Heart left ventricle (tissue), 16 donors: ENCODE results near the gene TGIF1. TPM values are rescaled to one million over a fixed set of nuclear protein-coding genes. Genes with fewer than 3 reads are reported as not detected.

Experiments used
- ATAC-seq, 4 donors: fragments of 200-7000 bp; cut with Tn5 transposase; one replicate each; pipeline ENCODE4 v1.9.1; 2020 to 2022; ENCODE audit warnings: moderate library complexity in 4 of 4, mild to moderate bottlenecking in 3 of 4, moderate number of reproducible peaks in 1 of 4
- DNase-seq, 5 donors: peaks; one replicate each; pipeline ENCODE4 v3.0.0-alpha.2; 2020
- H3K27ac ChIP-seq, 12 donors: fragments of 200-600 bp; sonication (generic) in 4 of 12; one replicate each; pipeline versions ENCODE4 v1.5.0 to v1.8.0; 2016 to 2022; ENCODE audit warnings: mild to moderate bottlenecking in 2 of 12
- H3K27me3 ChIP-seq, 9 donors: fragments of 200-600 bp; sonication (generic) in 2 of 9; one replicate each; pipeline versions ENCODE4 v1.5.1 to v1.8.0; 2016 to 2022; ENCODE audit warnings: mild to moderate bottlenecking in 3 of 9
- H3K36me3 ChIP-seq, 9 donors: fragments of 200-600 bp; sonication (generic) in 2 of 9; one replicate each; pipeline versions ENCODE4 v1.5.0 to v1.8.0; 2018 to 2022; ENCODE audit warnings: mild to moderate bottlenecking in 2 of 9
- H3K4me1 ChIP-seq, 12 donors: fragments of 200-600 bp; sonication (generic) in 4 of 12; one replicate each; pipeline versions ENCODE4 v1.5.0 to v1.8.0; 2016 to 2022; ENCODE audit warnings: mild to moderate bottlenecking in 3 of 12
- H3K4me3 ChIP-seq, 12 donors: fragments of 200-600 bp; sonication (generic) in 4 of 12; one replicate each; pipeline versions ENCODE4 v1.5.0 to v1.8.0; 2017 to 2022; ENCODE audit warnings: mild to moderate bottlenecking in 9 of 12, moderate library complexity in 4 of 12
- H3K9me3 ChIP-seq, 12 donors: fragments of 200-600 bp; sonication (generic) in 4 of 12; one replicate each; pipeline versions ENCODE4 v1.5.0 to v1.8.0; 2016 to 2022; ENCODE audit warnings: mild to moderate bottlenecking in 1 of 12
- POLR2A ChIP-seq, 2 donors: fragments of 450-650 bp; IDR thresholded peaks; one replicate each; pipeline ENCODE4 v1.6.1; 2017; ENCODE audit warnings: antibody characterized with exemption in 2 of 2, mild to moderate bottlenecking in 2 of 2, moderate library complexity in 2 of 2
- WGBS, 4 donors: extraction: QIAGEN DNeasy Blood & Tissue Kit in 2 of 4; methylation state at CpG; one replicate each; pipeline versions ENCODE4 v1.1.5 to v1.1.7; 2013 to 2018; 5-methylcytosine and 5-hydroxymethylcytosine counted together
- intact Hi-C, 10 donors: fragments of 100-400 bp; cut with DNase I; formaldehyde crosslinking; loops; one replicate each; pipeline versions ENCODE4 v1.11.1 to v1.14.2; 2022
- polyA plus RNA-seq, 2 donors: library from polyadenylated mRNA; stranded (reverse); fragments of 200-250 nt; gene quantifications; one replicate each; pipeline ENCODE4 v1.2.3, GENCODE V29; 2013
- total RNA-seq, 9 donors: library from RNA; depleted of rRNA in 2 of 9; stranded (reverse); fragments of >200 nt in 2 of 9; fragmentation: NEBNext Ultra II Directional in 3 of 9; extraction: Animal tissue kit (Norgen Biotek cat#: 25700) in 3 of 9; gene quantifications; one replicate each; pipeline versions ENCODE4 v1.1.0 to v1.2.4, GENCODE V29; 2016 to 2023
- TF ChIP-seq, protein P1 (sequence below), 12 donors: fragments of 200-600 bp; sonication (generic) in 4 of 12; IDR thresholded peaks; one replicate each; pipeline versions ENCODE4 v1.5.0 to v1.8.0; 2018 to 2022; ENCODE audit warnings: antibody characterized with exemption in 12 of 12, mild to moderate bottlenecking in 5 of 12
- donor health status: ischemic (EF 13 %, LVEDD 7.1; RV severe dilation, severe dysfunction).
- donor health status: healthy with polysubstance abuse.
- donor health status: DM: no; HTN: yes; CAD: no.
- donor health status: DM: no; HTN: no; CAD: no.
- donor health status: ischemic (EF 25% LVEDD 6.9; RV normal size, moderate dysfunction).
- donor health status: ischemic (EF 25% LVEDD 5.7; RV mildly dilated, moderate dysfunction).
- donor health status: healthy.
- donor health status: DM: yes; HTN: yes; CAD: no.
- donor health status: ischemic (EF 35%, LVEDD 5.7; RV mildly dilated, moderate dysfunction).
- donor health status: nonischemic (EF 11% LVEDD 7.7; RV severe dilation, severe dysfunction).
- donor health status: DM: yes; HTN: yes; CAD: no.
- donor health status: PGD.
- donor health status: ischemic (EF 29% LVEDD 5.4; RV normal size, mild dysfunction).
- donor health status: nonischemic (EF 23%, LVEDD 6.1; RV moderate dilation, normal function).

Gene TGIF1
- total and polyA plus RNA-seq, 11 donors: 5.0 to 37.5 (median 15.4) TPM

DNA sequence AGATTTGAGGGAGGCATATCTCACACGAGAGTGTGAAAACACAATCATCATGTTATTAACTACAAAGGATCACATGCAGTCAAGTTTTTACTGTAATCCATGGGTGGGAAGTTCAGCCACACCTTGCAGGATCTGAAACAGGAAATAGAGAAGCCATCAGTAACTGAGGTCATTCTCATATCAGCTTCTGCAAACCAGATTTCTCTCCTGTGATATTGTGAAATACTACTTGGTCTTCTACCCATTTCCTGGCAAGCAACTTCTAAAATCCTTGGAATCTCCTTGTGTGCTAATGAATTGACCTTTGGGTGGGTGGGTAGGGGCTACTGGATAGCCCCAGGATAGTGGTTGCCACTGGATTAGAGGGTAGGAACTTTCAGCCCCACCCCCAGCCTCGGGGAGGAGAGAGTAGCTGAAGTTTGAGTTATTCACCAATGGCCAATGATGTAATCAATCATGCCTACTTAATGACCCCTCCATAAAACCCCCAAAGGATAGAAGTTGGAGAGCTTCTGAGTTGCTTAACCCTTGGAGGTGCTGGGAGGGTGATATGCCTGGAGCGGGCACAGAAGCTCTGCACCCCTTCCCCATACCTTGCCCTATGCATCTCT, 25.6 kb upstream of the TGIF1 start:
- H3K36me3 ChIP-seq: no peaks in the 10 kb centered on the region
- H3K9me3 ChIP-seq: peaks cover 0 to 8% (median 0%) of the 10 kb centered on the region in 12 donors
- WGBS, 4 donors: 65 to 70% (median 69%) methylated on average over 3 of the region's 3 CpGs
- H3K27me3 ChIP-seq: no peaks in the 10 kb centered on the region
- H3K4me1 ChIP-seq: no peaks in the 10 kb centered on the region
- DNase-seq (no peak), ATAC-seq (no peak)
- no peak overlapping the region for H3K4me3 ChIP-seq
- intact Hi-C loops: no loop called here
- no peak for TF ChIP-seq POLR2A (IDR thresholded peaks at IDR 0.05)
- TF ChIP-seq, protein P1, sequence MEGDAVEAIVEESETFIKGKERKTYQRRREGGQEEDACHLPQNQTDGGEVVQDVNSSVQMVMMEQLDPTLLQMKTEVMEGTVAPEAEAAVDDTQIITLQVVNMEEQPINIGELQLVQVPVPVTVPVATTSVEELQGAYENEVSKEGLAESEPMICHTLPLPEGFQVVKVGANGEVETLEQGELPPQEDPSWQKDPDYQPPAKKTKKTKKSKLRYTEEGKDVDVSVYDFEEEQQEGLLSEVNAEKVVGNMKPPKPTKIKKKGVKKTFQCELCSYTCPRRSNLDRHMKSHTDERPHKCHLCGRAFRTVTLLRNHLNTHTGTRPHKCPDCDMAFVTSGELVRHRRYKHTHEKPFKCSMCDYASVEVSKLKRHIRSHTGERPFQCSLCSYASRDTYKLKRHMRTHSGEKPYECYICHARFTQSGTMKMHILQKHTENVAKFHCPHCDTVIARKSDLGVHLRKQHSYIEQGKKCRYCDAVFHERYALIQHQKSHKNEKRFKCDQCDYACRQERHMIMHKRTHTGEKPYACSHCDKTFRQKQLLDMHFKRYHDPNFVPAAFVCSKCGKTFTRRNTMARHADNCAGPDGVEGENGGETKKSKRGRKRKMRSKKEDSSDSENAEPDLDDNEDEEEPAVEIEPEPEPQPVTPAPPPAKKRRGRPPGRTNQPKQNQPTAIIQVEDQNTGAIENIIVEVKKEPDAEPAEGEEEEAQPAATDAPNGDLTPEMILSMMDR (IDR thresholded peaks at IDR 0.05): no peak
- H3K27ac ChIP-seq: no peak overlapping the region

DNA sequence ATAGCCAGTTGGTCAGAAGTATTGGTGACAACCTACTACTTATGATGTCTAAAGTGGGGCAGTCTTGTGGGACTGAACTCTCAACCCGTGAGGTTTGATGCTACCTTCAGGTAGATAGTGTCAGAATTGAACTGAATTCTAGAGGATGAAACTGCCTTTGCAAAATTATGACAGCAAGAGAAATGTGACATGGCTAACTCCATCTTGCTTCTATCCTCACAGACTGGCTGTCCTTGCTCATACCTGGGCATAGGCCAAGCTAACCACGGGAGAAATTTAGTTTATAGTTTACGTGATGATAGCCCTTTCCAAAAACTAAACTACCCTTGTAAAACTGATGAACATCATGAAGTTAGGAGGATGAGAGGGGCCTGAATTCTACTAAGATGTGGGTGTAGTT, 24.9 kb upstream of the TGIF1 start:
- H3K27ac ChIP-seq: no peak overlapping the region
- no peak overlapping the region for H3K4me3 ChIP-seq
- no peaks in the 10 kb centered on the region for H3K4me1 ChIP-seq
- no peak for DNase-seq
- peaks cover 0 to 8% (median 0%) of the 10 kb centered on the region in 12 donors for H3K9me3 ChIP-seq
- H3K36me3 ChIP-seq: no peaks in the 10 kb centered on the region
- no peak for ATAC-seq
- 93 to 94% (median 93%) methylated on average over 3 of the region's 3 CpGs for WGBS, 4 donors
- TF ChIP-seq, protein P1 (IDR thresholded peaks at IDR 0.05): no peak
- TF ChIP-seq POLR2A (IDR thresholded peaks at IDR 0.05): no peak
- intact Hi-C loops: no loop called here
- H3K27me3 ChIP-seq: no peaks in the 10 kb centered on the region

DNA sequence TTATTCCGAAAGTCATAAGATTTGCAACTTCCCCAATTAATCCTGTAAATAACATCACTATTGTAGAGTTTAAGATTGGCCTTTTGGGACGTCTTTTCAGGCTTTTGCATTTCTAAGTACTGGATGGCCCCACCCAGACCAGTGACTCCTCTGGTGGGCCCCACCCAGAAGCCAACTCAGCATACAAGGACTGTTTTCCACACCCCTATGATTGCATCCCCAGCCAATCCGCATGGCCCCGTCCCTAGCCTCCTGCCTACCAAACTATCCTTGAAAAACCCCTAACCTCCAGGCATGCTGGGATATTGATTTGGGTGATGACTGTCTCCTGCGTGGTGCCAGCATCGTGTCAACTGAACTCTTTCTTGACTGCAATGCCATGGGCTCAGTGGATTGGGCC, 24.5 kb upstream of the TGIF1 start:
- no peaks in the 10 kb centered on the region for H3K27me3 ChIP-seq
- H3K27ac ChIP-seq: no peak overlapping the region
- WGBS, 4 donors: 85 to 92% (median 90%) methylated on average over 6 of the region's 6 CpGs
- ATAC-seq: no peak
- H3K36me3 ChIP-seq: no peaks in the 10 kb centered on the region
- DNase-seq: no peak
- no peaks in the 10 kb centered on the region for H3K4me1 ChIP-seq
- no peak overlapping the region for H3K4me3 ChIP-seq
- no peak for TF ChIP-seq POLR2A (IDR thresholded peaks at IDR 0.05)
- TF ChIP-seq, protein P1 (IDR thresholded peaks at IDR 0.05): no peak
- H3K9me3 ChIP-seq: peaks cover 0 to 5% (median 0%) of the 10 kb centered on the region in 12 donors
- intact Hi-C loops: no loop called here

DNA sequence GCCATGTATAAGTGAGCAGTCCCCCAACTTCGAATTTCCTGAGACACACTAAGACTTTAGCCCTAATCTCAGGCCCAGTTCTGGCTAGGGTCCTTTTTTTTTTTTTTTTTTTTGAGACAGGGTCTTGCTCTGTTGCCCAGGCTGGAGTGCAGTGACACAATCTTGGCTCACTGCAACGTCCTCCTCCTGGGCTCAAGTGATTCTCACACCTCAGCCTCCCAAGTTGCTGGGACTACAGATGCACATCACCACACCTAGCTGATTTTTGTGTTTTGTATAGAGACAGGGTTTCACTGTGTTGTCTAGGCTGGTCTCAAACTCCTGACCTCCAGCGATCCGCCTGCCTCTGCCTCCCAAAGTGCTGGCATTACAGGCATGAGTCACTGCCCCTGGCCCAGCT, 23.9 kb upstream of the TGIF1 start:
- intact Hi-C loops: no loop called here

More for the DNA sequence above, 23.9 kb upstream of the TGIF1 start:
- no peak overlapping the region for H3K4me3 ChIP-seq
- H3K36me3 ChIP-seq: no peaks in the 10 kb centered on the region
- ATAC-seq (no peak), DNase-seq (no peak)
- no peaks in the 10 kb centered on the region for H3K9me3 ChIP-seq
- H3K4me1 ChIP-seq: no peaks in the 10 kb centered on the region
- 79 to 89% (median 87%) methylated on average over 4 of the region's 4 CpGs for WGBS, 4 donors
- H3K27ac ChIP-seq: no peak overlapping the region
- no peak for TF ChIP-seq POLR2A (IDR thresholded peaks at IDR 0.05)
- TF ChIP-seq, protein P1 (IDR thresholded peaks at IDR 0.05): no peak
- no peaks in the 10 kb centered on the region for H3K27me3 ChIP-seq
